Activated naive CD4-positive, alpha-beta T cell (primary cell): Measurements from ENCODE around the gene EQTN.
A peak's percentile ranks its signal among the peaks of the same experiment; 100 is the strongest.

Experiments
- DNase-seq, 4 experiments: peaks; one replicate each; lab custom pipeline; 2025; lab: John Stamatoyannopoulos, UW

EQTN gene

GRCh38 chr9:27297050-27297449 lies at the start of gene EQTN:
Gene EQTN, minus strand, starts transcription at chr9:27297150. Its CDS starts 95 bp downstream, at chr9:27297055.
- no peak for DNase-seq

DNA sequence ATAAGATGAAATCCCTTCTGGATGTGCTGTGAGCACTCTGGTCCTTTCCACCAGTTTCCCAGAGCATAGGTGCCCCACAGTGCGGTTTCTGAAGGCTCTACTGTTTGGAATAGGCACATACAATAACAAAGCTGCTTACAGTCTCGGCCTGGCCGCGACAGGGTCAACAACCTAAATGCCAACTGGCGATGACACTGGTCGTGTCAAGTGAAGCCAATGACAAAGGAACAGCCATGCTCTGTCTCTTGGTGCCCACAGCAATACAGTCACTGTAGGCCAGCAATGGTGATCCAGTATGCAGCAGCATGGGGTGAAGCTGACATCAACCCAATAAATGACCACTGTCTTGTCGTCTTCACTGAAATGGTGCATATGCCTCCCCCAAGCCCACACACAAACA lies 47.8 kb upstream of the EQTN start:
- no peak for DNase-seq

- no peak for DNase-seq
Measured at GRCh38 chr9:27341545-27342294, 44.8 kb upstream of the EQTN start.

DNA sequence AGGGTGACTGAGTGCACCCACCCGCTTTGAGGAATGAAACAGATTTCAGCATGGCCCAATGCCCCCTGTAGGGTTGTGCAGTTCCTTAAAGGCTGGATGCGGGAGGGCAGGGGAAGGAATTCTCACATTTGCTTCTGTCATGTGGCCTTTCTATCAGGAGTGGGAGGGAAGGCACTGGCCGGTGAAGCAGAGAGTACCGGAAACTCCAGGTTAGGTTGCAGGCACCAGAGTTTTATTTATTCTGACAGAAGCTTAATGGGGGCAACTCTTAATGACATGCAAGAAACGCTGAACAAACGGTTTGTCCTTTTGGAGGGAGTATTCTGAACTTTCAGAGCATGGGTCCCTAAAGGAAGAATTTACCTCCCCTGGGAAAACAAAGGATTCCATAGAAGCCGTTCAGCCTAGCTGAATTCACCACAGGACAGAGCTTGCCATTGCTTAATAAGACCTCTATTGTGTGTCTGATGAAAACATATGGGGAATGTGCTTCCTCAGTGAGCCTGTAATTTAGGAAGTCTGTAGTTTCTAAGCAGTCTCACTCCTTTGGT lies 44.1 kb upstream of the EQTN start:
- no peak for DNase-seq

DNA sequence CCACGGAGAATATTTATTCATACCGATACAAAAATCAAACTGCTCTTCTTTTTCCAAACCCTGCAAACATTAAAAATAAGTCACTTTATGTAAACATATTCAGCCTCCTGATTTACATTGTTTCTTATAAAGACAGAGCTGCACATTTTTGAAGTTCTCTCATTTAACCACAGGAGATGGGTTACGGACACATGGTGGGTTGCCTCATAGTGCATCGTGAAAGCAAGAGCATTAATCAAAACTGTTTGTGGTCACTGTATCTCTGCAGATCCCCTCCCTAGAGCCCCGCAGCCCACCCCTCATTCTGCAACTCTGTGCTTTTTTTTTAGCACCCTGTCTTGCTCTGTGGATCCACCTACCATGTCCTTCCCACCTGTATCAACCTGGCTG lies 43.3 kb upstream of the EQTN start:
- no peak for DNase-seq

- DNase-seq, result no peak
Measured at GRCh38 chr9:27339661-27340284, 42.8 kb upstream of the EQTN start.

DNA sequence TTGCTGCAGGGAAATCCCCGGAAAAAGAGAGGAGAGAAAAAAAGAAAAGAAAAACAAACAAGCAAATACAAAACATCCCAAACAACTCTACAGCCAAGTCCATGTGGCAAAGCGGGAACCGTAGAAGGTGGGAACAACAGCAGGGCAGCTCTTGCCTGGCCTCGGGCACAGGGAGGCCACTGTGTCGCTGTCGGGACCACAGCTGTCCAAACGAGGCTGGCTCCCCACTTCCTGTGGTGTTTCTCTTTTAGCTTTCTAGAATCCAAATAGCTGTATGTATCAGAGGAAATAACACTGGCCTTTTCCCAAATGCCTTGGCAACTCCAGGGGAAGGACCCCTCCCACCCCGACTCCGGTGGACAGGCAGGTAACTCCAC lies 41.6 kb upstream of the EQTN start:
- no peak for DNase-seq

DNA sequence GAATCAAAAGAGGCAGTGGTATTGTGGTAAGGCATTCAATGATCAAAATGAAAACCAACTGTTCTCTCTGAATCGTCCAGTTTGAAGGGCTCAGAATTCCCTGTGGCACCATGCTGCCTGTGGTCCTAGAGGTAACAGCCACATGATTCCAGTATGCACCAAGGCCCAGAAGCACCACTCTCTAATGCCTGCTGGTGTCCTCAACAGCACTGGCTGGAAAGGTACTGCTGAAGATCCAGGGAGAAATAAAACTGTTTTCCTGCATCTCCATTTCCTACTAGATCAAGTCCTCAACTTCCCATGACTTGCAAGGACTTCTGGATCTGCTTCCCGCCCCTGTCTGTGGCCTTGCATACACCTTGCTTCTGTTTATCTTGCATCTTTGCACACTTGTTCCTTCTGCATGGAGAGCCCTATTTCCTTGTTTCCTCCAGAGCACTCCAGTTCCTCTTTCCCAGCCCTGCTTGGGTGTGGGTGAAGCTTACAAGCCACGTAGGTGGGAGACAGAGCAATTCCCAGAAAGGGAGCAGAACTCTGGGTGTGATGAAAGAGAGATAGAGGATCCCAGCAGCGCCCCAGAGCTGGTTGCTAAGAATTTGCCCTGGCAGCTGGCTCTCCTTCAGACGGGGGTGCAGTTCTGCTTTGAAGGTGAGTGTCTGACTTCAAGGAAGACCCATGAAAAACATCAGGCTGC lies 41.0 kb upstream of the EQTN start:
- DNase-seq, result no peak

DNA sequence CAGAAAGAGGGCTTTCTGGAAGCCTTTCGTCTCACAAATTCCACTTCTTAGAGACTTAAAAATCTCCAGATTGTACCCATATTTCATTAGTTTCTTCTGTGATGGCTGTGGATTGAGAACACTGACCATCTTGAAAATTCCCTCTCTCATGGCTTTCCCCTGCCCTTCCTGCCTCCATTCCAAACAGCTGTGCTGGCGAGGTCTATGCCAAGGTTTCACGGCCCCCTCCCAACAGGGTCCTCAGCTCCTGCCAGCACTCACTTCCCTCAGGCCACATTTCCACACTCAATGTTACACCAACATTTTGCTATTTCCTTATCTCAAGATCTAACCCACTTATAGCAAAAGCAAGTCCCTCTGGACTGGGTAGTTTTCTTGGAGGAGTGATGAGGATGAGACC lies 40.3 kb upstream of the EQTN start:
- no peak for DNase-seq

- DNase-seq, result no peak
Measured at GRCh38 chr9:27336829-27337228, 39.9 kb upstream of the EQTN start.

- DNase-seq, result no peak
Measured at GRCh38 chr9:27336126-27336525, 39.2 kb upstream of the EQTN start.

GRCh38 chr9:27335075-27335474 lies 38.1 kb upstream of the EQTN start:
- no peak for DNase-seq

GRCh38 chr9:27333241-27334052 lies 36.5 kb upstream of the EQTN start:
- DNase-seq, result peak in 3 of 4 experiments; percentile 9 to 21 (median 21)

DNA sequence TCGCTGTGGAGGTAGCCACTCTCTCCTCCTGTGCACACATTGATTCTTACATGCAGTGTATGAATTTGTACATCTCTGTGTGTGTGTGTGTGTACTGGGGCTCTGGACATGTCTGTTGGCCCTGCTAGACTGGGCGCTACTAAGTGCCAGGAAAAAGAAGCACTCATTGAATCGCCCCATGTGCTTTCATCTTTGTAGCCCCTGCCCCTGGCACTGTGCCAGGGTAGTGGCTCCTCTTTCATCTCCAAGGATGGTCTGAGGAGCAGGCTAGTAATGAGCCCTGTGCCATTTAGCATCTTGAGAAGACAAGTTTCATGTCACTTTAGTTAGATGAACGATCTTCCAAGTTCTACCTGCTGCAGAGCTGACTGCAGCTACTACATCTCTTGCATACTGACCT lies 34.4 kb upstream of the EQTN start:
- DNase-seq, result no peak

DNA sequence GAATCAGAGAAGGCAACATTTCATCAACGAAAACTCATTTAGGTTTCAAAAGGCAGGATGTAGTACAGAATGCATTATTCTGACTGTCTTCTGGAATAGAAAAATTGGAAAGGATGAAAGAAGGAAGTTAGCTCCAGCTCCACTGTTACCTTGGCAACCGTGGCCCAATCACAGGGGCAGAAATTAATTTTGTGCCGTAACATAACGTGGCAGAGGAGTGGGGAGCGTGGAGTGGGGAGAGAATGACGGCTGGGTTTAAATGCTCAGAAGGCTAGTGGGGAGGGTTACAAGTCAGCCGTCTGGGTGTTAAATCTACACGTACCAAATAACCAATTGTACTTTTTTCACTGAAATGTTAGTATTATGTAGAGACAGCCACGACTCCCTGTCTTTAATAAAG lies 32.3 kb upstream of the EQTN start:
- DNase-seq, result no peak

DNA sequence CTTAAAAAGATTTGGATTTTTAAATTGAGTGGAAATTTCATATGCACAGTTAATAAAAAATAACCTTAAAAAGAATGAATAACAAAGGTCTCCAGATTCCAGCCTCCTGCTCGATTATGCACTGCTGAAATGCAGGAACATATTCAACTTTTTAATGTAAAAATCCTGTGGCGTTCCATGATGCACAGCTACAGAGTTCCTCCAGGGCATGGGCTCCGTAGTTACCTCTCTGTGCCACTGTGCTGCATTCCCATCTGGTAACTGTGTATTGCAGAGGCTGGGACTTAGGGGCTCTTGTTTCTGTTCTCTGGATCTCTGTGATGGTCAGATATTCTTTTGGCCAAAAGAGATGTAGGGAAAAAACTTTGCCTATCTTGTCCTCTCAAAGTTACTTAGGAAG lies 31.5 kb upstream of the EQTN start:
- no peak for DNase-seq

GRCh38 chr9:27311184-27311583 lies 14.2 kb upstream of the EQTN start:
- no peak for DNase-seq

GRCh38 chr9:27310582-27310981 lies 13.6 kb upstream of the EQTN start:
- no peak for DNase-seq

GRCh38 chr9:27308691-27309390 lies 11.9 kb upstream of the EQTN start:
- DNase-seq, result no peak

DNA sequence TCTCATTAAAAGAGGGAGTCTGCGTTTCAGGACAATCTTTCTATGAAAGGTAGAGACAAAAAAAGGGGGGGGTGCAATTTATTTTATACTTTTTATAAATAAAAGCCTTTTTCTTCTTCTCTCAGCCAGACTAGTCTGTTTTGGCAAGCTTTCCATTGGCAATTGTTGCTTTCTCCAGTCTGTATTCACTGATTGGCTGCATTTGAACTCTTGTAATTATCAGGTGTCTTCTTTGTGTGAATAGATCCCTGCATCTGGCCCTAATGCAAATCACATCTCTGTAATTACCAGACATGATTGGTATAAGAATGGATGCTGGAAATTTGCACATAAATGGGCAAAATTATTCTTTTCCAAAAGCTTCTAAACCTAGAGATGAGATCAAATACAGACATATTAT lies 7.6 kb upstream of the EQTN start:
- DNase-seq, result no peak

DNA sequence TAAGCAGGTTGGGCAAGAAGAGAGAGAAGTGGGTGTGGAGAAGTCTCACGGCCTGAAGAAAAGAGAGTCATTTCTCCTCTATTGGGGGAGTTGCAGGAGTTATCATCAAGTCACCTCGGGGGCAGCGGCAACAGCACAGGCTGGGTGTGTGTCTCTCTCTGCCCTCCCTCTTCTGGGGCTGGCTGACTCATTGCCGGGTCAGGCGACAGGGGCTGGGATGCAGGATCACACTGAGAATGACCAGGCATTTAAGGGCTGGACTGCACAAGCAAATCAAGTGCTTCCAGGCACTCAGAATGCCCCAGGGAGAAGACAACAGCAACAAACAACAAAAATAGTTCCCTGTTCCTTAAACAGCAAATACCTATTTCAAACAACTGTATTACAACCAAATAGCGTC lies 6.3 kb upstream of the EQTN start:
- DNase-seq, result no peak

- no peak for DNase-seq
Measured at GRCh38 chr9:27293996-27294395, 3.0 kb downstream of the EQTN start.
